ENCODE data around the gene ACIN1. TPM values are rescaled to one million over a fixed set of nuclear protein-coding genes. Genes with fewer than 3 reads are reported as not detected.
A peak's percentile ranks its signal among the peaks of the same experiment; 100 is the strongest.

ACIN1 gene
- total and polyA plus RNA-seq, 9 of the 15 experiments (the other 6 are each of a cell fraction or from before 2014, with no cell fraction given): 5.0 to 196 (median 129) TPM

GRCh38 chr14:23112359-23113178 lies 17.6 kb upstream of the ACIN1 start (continued):
- TF ChIP-seq ZBTB49 (CRISPR knock-in tag; IDR thresholded peaks at IDR 0.05; ENCODE audit: borderline replicate concordance) (no peak; the same call in 1 of the 2 replicates), BCLAF1 (IDR thresholded peaks at IDR 0.05; ENCODE audit: borderline replicate concordance in 1 of 2, control insufficient read depth in 1 of 2, low read depth in 2 of 2, low read length in 1 of 2) (no peak), ZNF146 (CRISPR knock-in tag; IDR thresholded peaks at IDR 0.05; ENCODE audit: unreplicated experiment) (no peak), ZNF75A (CRISPR knock-in tag; IDR thresholded peaks at IDR 0.05) (no peak), ZNF696 (CRISPR knock-in tag; conservative IDR thresholded peaks at IDR 0.05) (no peak), LARP7 (IDR thresholded peaks at IDR 0.05) (peak; percentile 70; the same call in 1 of the 2 replicates), ZBTB26 (CRISPR knock-in tag; IDR thresholded peaks at IDR 0.05) (peak; percentile 33; the same call in 1 of the 2 replicates), BDP1 (IDR thresholded peaks at IDR 0.05; ENCODE audit: insufficient read depth, insufficient read length) (no peak), HOXB6 (CRISPR knock-in tag; IDR thresholded peaks at IDR 0.05; ENCODE audit: borderline replicate concordance) (no peak), ZNF280B (CRISPR knock-in tag; IDR thresholded peaks at IDR 0.05) (no peak), TEAD2 (tag; IDR thresholded peaks at IDR 0.05) (no peak), DACH1 (IDR thresholded peaks at IDR 0.05; ENCODE audit: partially characterized antibody) (peak; percentile 80), PCBP2 (IDR thresholded peaks at IDR 0.05; ENCODE audit: low read depth, low read length, poor library complexity, severe bottlenecking) (no peak), NR2F6 (CRISPR knock-in tag; IDR thresholded peaks at IDR 0.05) (no peak)

Data from K562 (cell line).